ENCODE measurements around the gene TIAM1. TPM values are rescaled to one million over a fixed set of nuclear protein-coding genes. Genes with fewer than 3 reads are reported as not detected.

The TIAM1 gene
- total RNA-seq, 1 donor from 2014 or later, result 6.6 TPM

GRCh38 chr21:31172328-31172727, 171.7 kb downstream of the TIAM1 start:
- no peak for TF ChIP-seq CTCF (IDR thresholded peaks at IDR 0.05)
- Mint-ChIP-seq H3K4me1 (ENCODE audit: low read depth) (no peaks in the 10 kb centered on the region), H3K27me3 (ENCODE audit: low read depth) (no peaks in the 10 kb centered on the region), H3K4me3 (ENCODE audit: unreplicated experiment) (no peak overlapping the region), H3K9me3 (ENCODE audit: low read depth) (peaks cover 3% of the 10 kb centered on the region), H3K27ac (ENCODE audit: unreplicated experiment) (no peak overlapping the region), H3K36me3 (ENCODE audit: low read depth) (no peaks in the 10 kb centered on the region)
- DNase-seq (ENCODE audit: low spot score), result no peak

- no peak overlapping the region for H3K27ac Mint-ChIP-seq (ENCODE audit: unreplicated experiment)
- H3K27me3 Mint-ChIP-seq (ENCODE audit: low read depth), result no peaks in the 10 kb centered on the region
- H3K36me3 Mint-ChIP-seq (ENCODE audit: low read depth), result no peaks in the 10 kb centered on the region
- H3K4me1 Mint-ChIP-seq (ENCODE audit: low read depth), result peaks cover 19% of the 10 kb centered on the region
- DNase-seq (ENCODE audit: low spot score), result no peak
- no peak overlapping the region for H3K4me3 Mint-ChIP-seq (ENCODE audit: unreplicated experiment)
- peaks cover 3% of the 10 kb centered on the region for H3K9me3 Mint-ChIP-seq (ENCODE audit: low read depth)
- TF ChIP-seq CTCF (IDR thresholded peaks at IDR 0.05), result no peak
These were observed 179.1 kb downstream of the TIAM1 start for GRCh38 chr21:31164713-31165694.

GRCh38 chr21:31162827-31163226, 181.2 kb downstream of the TIAM1 start:
- no peaks in the 10 kb centered on the region for H3K27me3 Mint-ChIP-seq (ENCODE audit: low read depth)
- H3K27ac Mint-ChIP-seq (ENCODE audit: unreplicated experiment), result no peak overlapping the region
- peaks cover 20% of the 10 kb centered on the region for H3K4me1 Mint-ChIP-seq (ENCODE audit: low read depth)
- DNase-seq (ENCODE audit: low spot score), result no peak
- no peaks in the 10 kb centered on the region for H3K9me3 Mint-ChIP-seq (ENCODE audit: low read depth)
- H3K4me3 Mint-ChIP-seq (ENCODE audit: unreplicated experiment), result no peak overlapping the region
- H3K36me3 Mint-ChIP-seq (ENCODE audit: low read depth), result no peaks in the 10 kb centered on the region
- TF ChIP-seq CTCF (IDR thresholded peaks at IDR 0.05), result no peak

- TF ChIP-seq CTCF (IDR thresholded peaks at IDR 0.05), result no peak
- Mint-ChIP-seq H3K9me3 (ENCODE audit: low read depth) (no peaks in the 10 kb centered on the region), H3K36me3 (ENCODE audit: low read depth) (no peaks in the 10 kb centered on the region), H3K4me3 (ENCODE audit: unreplicated experiment) (no peak overlapping the region), H3K27ac (ENCODE audit: unreplicated experiment) (no peak overlapping the region), H3K4me1 (ENCODE audit: low read depth) (peaks cover 20% of the 10 kb centered on the region), H3K27me3 (ENCODE audit: low read depth) (no peaks in the 10 kb centered on the region)
- DNase-seq (ENCODE audit: low spot score), result no peak
These were observed 181.9 kb downstream of the TIAM1 start for GRCh38 chr21:31162079-31162699.

GRCh38 chr21:31161157-31161556, 182.9 kb downstream of the TIAM1 start:
- Mint-ChIP-seq H3K4me1 (ENCODE audit: low read depth) (peaks cover 20% of the 10 kb centered on the region), H3K27me3 (ENCODE audit: low read depth) (no peaks in the 10 kb centered on the region), H3K27ac (ENCODE audit: unreplicated experiment) (no peak overlapping the region), H3K4me3 (ENCODE audit: unreplicated experiment) (peak overlapping the region; percentile 69), H3K9me3 (ENCODE audit: low read depth) (peaks cover 6% of the 10 kb centered on the region), H3K36me3 (ENCODE audit: low read depth) (no peaks in the 10 kb centered on the region)
- no peak for TF ChIP-seq CTCF (IDR thresholded peaks at IDR 0.05)
- DNase-seq (ENCODE audit: low spot score), result no peak
